NB4 (cell line): Measurements from ENCODE around the gene ABLIM1.

Experiments
- POLR2A ChIP-seq: IDR thresholded peaks from 2 replicates; pipeline ENCODE4 v1.6.1; 2011; ENCODE audit warnings: mild to moderate bottlenecking; ENCODE audit not compliant: insufficient read length; ENCODE audit errors: extremely low read depth
- TF ChIP-seq, protein P1 (sequence below): IDR thresholded peaks from one replicate; pipeline ENCODE4 v1.5.1; 2012; ENCODE audit warnings: low read depth, low read length

- no peak for TF ChIP-seq POLR2A
- TF ChIP-seq, protein P1, sequence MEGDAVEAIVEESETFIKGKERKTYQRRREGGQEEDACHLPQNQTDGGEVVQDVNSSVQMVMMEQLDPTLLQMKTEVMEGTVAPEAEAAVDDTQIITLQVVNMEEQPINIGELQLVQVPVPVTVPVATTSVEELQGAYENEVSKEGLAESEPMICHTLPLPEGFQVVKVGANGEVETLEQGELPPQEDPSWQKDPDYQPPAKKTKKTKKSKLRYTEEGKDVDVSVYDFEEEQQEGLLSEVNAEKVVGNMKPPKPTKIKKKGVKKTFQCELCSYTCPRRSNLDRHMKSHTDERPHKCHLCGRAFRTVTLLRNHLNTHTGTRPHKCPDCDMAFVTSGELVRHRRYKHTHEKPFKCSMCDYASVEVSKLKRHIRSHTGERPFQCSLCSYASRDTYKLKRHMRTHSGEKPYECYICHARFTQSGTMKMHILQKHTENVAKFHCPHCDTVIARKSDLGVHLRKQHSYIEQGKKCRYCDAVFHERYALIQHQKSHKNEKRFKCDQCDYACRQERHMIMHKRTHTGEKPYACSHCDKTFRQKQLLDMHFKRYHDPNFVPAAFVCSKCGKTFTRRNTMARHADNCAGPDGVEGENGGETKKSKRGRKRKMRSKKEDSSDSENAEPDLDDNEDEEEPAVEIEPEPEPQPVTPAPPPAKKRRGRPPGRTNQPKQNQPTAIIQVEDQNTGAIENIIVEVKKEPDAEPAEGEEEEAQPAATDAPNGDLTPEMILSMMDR = no peak
Observed at GRCh38 chr10:114542373-114542772, 115.7 kb downstream of the ABLIM1 start.
